Glutamatergic neuron (in vitro differentiated cells): ENCODE data around the gene AK1. TPM values are rescaled to one million over a fixed set of nuclear protein-coding genes. Genes with fewer than 3 reads are reported as not detected.

Experiments
- DNase-seq: peaks from one replicate; pipeline ENCODE4 v3.0.0; 2022
- H3K27ac Mint-ChIP-seq: one replicate; pipeline ENCODE4 v1.8.0; 2020; ENCODE audit warnings: mild to moderate bottlenecking, mixed read lengths, inconsistent platforms; ENCODE audit not compliant: unreplicated experiment
- H3K27me3 Mint-ChIP-seq: one replicate; pipeline ENCODE4 v1.8.0; 2020; ENCODE audit warnings: mild to moderate bottlenecking, moderate library complexity, mixed read lengths, inconsistent platforms; ENCODE audit not compliant: unreplicated experiment
- H3K36me3 Mint-ChIP-seq: one replicate; pipeline ENCODE4 v1.8.0; 2020; ENCODE audit warnings: mild to moderate bottlenecking, mixed read lengths, inconsistent platforms; ENCODE audit not compliant: unreplicated experiment
- H3K4me1 Mint-ChIP-seq: one replicate; pipeline ENCODE4 v1.8.0; 2020; ENCODE audit warnings: mild to moderate bottlenecking, low read depth, mixed read lengths, inconsistent platforms; ENCODE audit not compliant: unreplicated experiment
- H3K4me3 Mint-ChIP-seq: one replicate; pipeline ENCODE4 v1.8.0; 2020; ENCODE audit warnings: mild to moderate bottlenecking, mixed read lengths, inconsistent platforms; ENCODE audit not compliant: unreplicated experiment
- H3K9me3 Mint-ChIP-seq: one replicate; pipeline ENCODE4 v1.8.0; 2020; ENCODE audit warnings: mild to moderate bottlenecking, moderate library complexity, mixed read lengths, inconsistent platforms; ENCODE audit not compliant: unreplicated experiment
- total RNA-seq: library from RNA; stranded (reverse); fragmentation: NEBNext Ultra II Directional; extraction: Animal tissue kit (Norgen Biotek cat#: 25700); gene quantifications from one replicate; pipeline ENCODE4 v1.2.1, GENCODE V29; 2021; ENCODE audit not compliant: unreplicated experiment
- TF ChIP-seq, protein P1 (sequence below): fragments of 200-600 bp; sonication (generic); IDR thresholded peaks from one replicate; pipeline ENCODE4 v1.5.0; 2021; ENCODE audit not compliant: partially characterized antibody, unreplicated experiment

AK1 gene
- total RNA-seq, 1 donor from 2014 or later = 121 TPM

DNA sequence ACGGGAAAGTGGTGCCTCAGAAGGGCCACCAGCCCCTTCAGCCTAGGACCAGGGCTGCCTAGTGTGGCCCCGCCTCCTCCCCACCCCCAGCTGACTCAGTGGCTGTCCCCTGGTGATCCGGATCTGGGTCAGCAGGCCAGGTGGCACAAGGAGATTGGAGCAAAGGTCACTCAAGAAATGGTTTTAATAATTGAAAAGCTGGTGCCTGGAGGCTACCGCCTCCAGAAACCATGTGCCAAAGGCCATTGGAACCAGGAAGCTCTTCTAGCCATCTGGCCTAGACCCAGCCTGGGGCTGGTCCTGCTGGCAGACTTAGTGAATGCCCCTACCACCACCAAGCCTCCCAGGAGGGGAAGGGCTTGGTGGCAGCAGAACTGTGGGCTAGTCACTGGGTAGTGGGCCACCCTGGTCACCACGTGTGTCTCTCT, 37.9 kb upstream of the AK1 start:
- TF ChIP-seq, protein P1, sequence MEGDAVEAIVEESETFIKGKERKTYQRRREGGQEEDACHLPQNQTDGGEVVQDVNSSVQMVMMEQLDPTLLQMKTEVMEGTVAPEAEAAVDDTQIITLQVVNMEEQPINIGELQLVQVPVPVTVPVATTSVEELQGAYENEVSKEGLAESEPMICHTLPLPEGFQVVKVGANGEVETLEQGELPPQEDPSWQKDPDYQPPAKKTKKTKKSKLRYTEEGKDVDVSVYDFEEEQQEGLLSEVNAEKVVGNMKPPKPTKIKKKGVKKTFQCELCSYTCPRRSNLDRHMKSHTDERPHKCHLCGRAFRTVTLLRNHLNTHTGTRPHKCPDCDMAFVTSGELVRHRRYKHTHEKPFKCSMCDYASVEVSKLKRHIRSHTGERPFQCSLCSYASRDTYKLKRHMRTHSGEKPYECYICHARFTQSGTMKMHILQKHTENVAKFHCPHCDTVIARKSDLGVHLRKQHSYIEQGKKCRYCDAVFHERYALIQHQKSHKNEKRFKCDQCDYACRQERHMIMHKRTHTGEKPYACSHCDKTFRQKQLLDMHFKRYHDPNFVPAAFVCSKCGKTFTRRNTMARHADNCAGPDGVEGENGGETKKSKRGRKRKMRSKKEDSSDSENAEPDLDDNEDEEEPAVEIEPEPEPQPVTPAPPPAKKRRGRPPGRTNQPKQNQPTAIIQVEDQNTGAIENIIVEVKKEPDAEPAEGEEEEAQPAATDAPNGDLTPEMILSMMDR = no peak
- peaks cover 14% of the 10 kb centered on the region for H3K4me1 Mint-ChIP-seq
- H3K27ac Mint-ChIP-seq = no peak overlapping the region
- peaks cover 12% of the 10 kb centered on the region for H3K27me3 Mint-ChIP-seq
- DNase-seq = no peak
- peaks cover 4% of the 10 kb centered on the region for H3K9me3 Mint-ChIP-seq
- no peaks in the 10 kb centered on the region for H3K36me3 Mint-ChIP-seq
- H3K4me3 Mint-ChIP-seq = no peak overlapping the region

DNA sequence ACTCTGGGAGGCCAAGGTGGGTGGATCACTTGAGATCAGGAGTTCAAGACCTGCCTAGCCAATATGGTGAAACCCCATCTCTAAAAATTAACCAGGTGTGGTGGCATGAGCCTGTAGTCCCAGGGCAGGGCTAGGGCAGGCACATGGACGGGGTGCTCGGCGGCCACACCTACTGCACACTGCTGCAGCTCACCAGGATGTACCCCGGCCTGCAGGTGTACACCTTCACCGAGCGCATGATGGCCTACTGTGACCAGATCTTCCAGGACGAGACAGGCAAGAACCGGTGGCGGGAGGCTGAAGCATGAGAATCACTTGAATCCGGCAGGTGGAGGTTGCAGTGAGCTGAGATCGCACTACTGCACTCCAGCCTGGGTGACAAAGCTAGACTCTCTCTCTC, 36.2 kb upstream of the AK1 start:
- no peak overlapping the region for H3K27ac Mint-ChIP-seq
- H3K27me3 Mint-ChIP-seq = peaks cover 8% of the 10 kb centered on the region

DNA sequence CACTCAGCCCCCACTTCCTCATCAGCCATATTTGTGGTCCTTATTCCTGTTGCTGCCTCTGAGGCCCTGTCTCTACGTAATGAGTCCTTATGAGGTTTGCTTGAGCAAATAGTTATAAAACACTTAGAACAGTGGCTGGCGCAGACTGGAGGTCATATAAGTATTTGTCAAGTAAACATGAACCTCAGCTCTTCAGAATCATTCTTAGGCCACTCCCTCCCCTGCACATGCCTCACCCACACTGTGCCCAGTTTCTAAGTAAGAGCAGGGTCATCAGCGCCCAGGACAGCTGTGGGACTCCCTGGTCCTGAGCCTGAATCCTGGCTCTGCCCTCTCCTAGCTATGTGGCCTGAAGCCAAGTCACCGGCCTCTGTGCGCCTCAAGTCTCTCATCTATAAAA, 35.4 kb upstream of the AK1 start:
- peaks cover 1% of the 10 kb centered on the region for H3K9me3 Mint-ChIP-seq
- H3K4me3 Mint-ChIP-seq = no peak overlapping the region
- H3K27ac Mint-ChIP-seq = no peak overlapping the region

More for the DNA sequence above, 36.2 kb upstream of the AK1 start:
- Mint-ChIP-seq H3K4me1 (peaks cover 14% of the 10 kb centered on the region), H3K36me3 (no peaks in the 10 kb centered on the region), H3K9me3 (peaks cover 1% of the 10 kb centered on the region), H3K4me3 (no peak overlapping the region)
- TF ChIP-seq, protein P1 = no peak
- no peak for DNase-seq

DNA sequence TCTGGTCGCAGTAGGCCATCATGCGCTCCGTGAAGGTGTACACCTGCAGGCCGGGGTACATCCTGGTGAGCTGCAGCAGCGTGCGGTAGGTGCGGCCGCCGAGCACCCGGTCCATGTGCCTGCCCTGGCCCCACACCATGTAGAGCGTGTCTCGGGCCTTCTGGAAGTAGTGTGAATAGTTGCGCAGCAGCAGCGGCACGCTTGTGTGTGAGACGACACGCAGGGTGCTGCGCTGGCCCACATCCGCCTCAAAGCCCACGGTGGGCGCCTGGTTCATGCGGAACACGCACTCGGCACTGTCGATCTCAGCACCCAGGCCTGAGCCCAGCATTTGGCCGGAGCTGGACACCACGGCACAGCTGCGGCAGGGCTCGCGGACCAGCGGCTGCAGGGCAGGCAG, 34.8 kb upstream of the AK1 start:
- TF ChIP-seq, protein P1 = no peak
- Mint-ChIP-seq H3K4me3 (no peak overlapping the region), H3K36me3 (no peaks in the 10 kb centered on the region), H3K27ac (peak overlapping the region; percentile 33), H3K9me3 (peaks cover 1% of the 10 kb centered on the region), H3K4me1 (peaks cover 11% of the 10 kb centered on the region), H3K27me3 (peaks cover 8% of the 10 kb centered on the region)
- no peak for DNase-seq

More for the DNA sequence above, 35.4 kb upstream of the AK1 start:
- no peak for DNase-seq
- Mint-ChIP-seq H3K27me3 (peaks cover 8% of the 10 kb centered on the region), H3K36me3 (no peaks in the 10 kb centered on the region), H3K4me1 (peaks cover 14% of the 10 kb centered on the region)
- TF ChIP-seq, protein P1 = no peak

DNA sequence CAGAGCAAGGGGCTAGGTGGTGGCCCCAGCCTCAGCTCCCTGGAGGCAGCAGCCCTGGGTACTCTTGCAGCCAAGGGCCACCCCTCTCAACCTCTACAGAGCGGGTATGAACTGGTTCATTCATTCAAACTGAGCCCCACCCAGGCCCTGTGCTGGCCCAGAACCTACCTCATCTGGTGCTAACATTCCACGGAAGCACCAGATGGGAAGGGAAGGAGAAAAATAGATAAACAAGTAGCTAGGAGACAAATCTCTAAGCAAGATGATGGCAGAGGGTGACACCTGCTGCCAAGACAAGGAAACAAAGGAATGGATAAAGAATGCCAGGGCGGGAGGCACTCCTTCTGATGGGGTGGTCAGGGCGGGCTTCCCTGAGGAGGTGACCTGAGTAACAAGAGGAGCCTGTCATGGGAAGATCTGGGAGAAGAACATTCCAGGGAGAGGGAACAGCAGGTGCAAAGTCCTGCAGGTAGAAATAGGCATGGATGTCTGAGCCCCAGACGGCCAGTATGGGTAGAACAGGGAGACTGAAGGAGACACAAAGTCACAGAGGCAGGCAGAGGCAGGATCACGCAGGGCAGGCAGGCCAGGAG, 33.2 kb upstream of the AK1 start:
- no peak for DNase-seq
- TF ChIP-seq, protein P1 = no peak
- peak overlapping the region; percentile 68 for H3K27ac Mint-ChIP-seq
- H3K4me3 Mint-ChIP-seq = no peak overlapping the region
- peaks cover 7% of the 10 kb centered on the region for H3K4me1 Mint-ChIP-seq
- no peaks in the 10 kb centered on the region for H3K36me3 Mint-ChIP-seq
- H3K27me3 Mint-ChIP-seq = peaks cover 5% of the 10 kb centered on the region
- peaks cover 1% of the 10 kb centered on the region for H3K9me3 Mint-ChIP-seq
